Skeletal muscle tissue (tissue), 4 donors: Measurements from ENCODE around the gene PCDHGB3. TPM values are rescaled to one million over a fixed set of nuclear protein-coding genes. Genes with fewer than 3 reads are reported as not detected.

Experiments used
- H3K27ac ChIP-seq: one replicate; pipeline ENCODE4 v1.7.0; 2013; ENCODE audit warnings: mild to moderate bottlenecking, low read depth, low read length, inconsistent platforms
- H3K27me3 ChIP-seq, 3 donors: one replicate each; pipeline ENCODE4 v1.7.0; 2013; ENCODE audit warnings: low read length in 3 of 3; ENCODE audit not compliant: control insufficient read depth in 3 of 3, insufficient read depth in 3 of 3
- H3K36me3 ChIP-seq, 3 donors: one replicate each; pipeline ENCODE4 v1.7.0; 2013; ENCODE audit warnings: low read length in 3 of 3; ENCODE audit not compliant: control insufficient read depth in 3 of 3, insufficient read depth in 3 of 3
- H3K4me1 ChIP-seq, 3 donors: one replicate each; pipeline ENCODE4 v1.7.0; 2013; ENCODE audit warnings: low read length in 3 of 3, mild to moderate bottlenecking in 3 of 3; ENCODE audit not compliant: control insufficient read depth in 3 of 3, insufficient read depth in 3 of 3
- H3K4me3 ChIP-seq, 3 donors: one replicate each; pipeline ENCODE4 v1.7.0; 2013; ENCODE audit warnings: low read length in 3 of 3
- H3K9ac ChIP-seq, 3 donors: one replicate each; pipeline ENCODE4 v1.7.0; 2013; ENCODE audit warnings: low read length in 3 of 3, mild to moderate bottlenecking in 3 of 3, moderate library complexity in 2 of 3, low read depth in 1 of 3
- H3K9me3 ChIP-seq, 3 donors: one replicate each; pipeline ENCODE4 v1.7.0; 2013; ENCODE audit warnings: low read length in 3 of 3; ENCODE audit not compliant: control insufficient read depth in 3 of 3
- total RNA-seq: library from RNA; depleted of rRNA; stranded (reverse); fragments of >200 nt; gene quantifications from one replicate; pipeline ENCODE4 v1.2.3, GENCODE V29; 2014
- donor health status: Osteomylitis.

Gene PCDHGB3
- total RNA-seq, 1 donor from 2014 or later = 3.1 TPM

- H3K4me1 ChIP-seq = peaks cover 0 to 4% (median 0%) of the 10 kb centered on the region in 3 donors
- no peak overlapping the region for H3K9ac ChIP-seq
- H3K9me3 ChIP-seq = peaks cover 23 to 34% (median 27%) of the 10 kb centered on the region in 3 donors
- H3K27me3 ChIP-seq = peaks cover 0 to 36% (median 14%) of the 10 kb centered on the region in 3 donors
- H3K27ac ChIP-seq = no peak overlapping the region
- peak overlapping the region in 2 of 3 donors; percentile 21 to 54 for H3K4me3 ChIP-seq
- H3K36me3 ChIP-seq = peaks cover 0 to 2% (median 2%) of the 10 kb centered on the region in 3 donors
These were observed 13.9 kb upstream of the PCDHGB3 start for GRCh38 chr5:141356133-141356532.

- Histone ChIP-seq H3K9ac (no peak overlapping the region), H3K36me3 (peaks cover 0 to 2% (median 0%) of the 10 kb centered on the region in 3 donors), H3K9me3 (peaks cover 18 to 34% (median 25%) of the 10 kb centered on the region in 3 donors), H3K27ac (no peak overlapping the region), H3K4me3 (peak overlapping the region; percentile 21 to 54 (median 41)), H3K27me3 (peaks cover 0 to 35% (median 14%) of the 10 kb centered on the region in 3 donors), H3K4me1 (peaks cover 0 to 4% (median 0%) of the 10 kb centered on the region in 3 donors)
These were observed 13.1 kb upstream of the PCDHGB3 start for GRCh38 chr5:141356950-141357349.

GRCh38 chr5:141359790-141360426 is 10.1 kb upstream of the PCDHGB3 start, which contains the start of gene PCDHGB2:
PCDHGB2 (plus strand) TSS chr5:141359994; CDS start chr5:141360136, 142 bp downstream.
- H3K9ac ChIP-seq = peak within 1 kb of the TSS in 1 of 3 donors; percentile 50
- peaks cover 16 to 39% (median 31%) of the 10 kb centered on the region in 3 donors for H3K9me3 ChIP-seq
- peak within 1 kb of the TSS; percentile 54 to 72 (median 61) for H3K4me3 ChIP-seq
- peaks cover 0 to 4% (median 4%) of the 10 kb centered on the region in 3 donors for H3K36me3 ChIP-seq
- peaks cover 7 to 36% (median 15%) of the 10 kb centered on the region in 3 donors for H3K27me3 ChIP-seq
- H3K4me1 ChIP-seq = peaks cover 0 to 4% (median 0%) of the 10 kb centered on the region in 3 donors
- H3K27ac ChIP-seq = no peak within 1 kb of the TSS

- no peak overlapping the region for H3K27ac ChIP-seq
- peaks cover 7 to 38% (median 21%) of the 10 kb centered on the region in 3 donors for H3K27me3 ChIP-seq
- peaks cover 11 to 41% (median 34%) of the 10 kb centered on the region in 3 donors for H3K9me3 ChIP-seq
- H3K36me3 ChIP-seq = peaks cover 0 to 7% (median 4%) of the 10 kb centered on the region in 3 donors
- H3K4me1 ChIP-seq = peaks cover 0 to 4% (median 0%) of the 10 kb centered on the region in 3 donors
- H3K4me3 ChIP-seq = peak overlapping the region in 2 of 3 donors; percentile 48 to 72
- no peak overlapping the region for H3K9ac ChIP-seq
These were observed 9.4 kb upstream of the PCDHGB3 start for GRCh38 chr5:141360685-141361084.

GRCh38 chr5:141362719-141363118 is 7.3 kb upstream of the PCDHGB3 start:
- Histone ChIP-seq H3K9me3 (peaks cover 10 to 32% (median 25%) of the 10 kb centered on the region in 3 donors), H3K27me3 (peaks cover 12 to 36% (median 16%) of the 10 kb centered on the region in 3 donors), H3K27ac (no peak overlapping the region), H3K4me1 (no peaks in the 10 kb centered on the region), H3K36me3 (peaks cover 0 to 10% (median 7%) of the 10 kb centered on the region in 3 donors), H3K4me3 (no peak overlapping the region), H3K9ac (no peak overlapping the region)

- H3K9ac ChIP-seq = no peak within 1 kb of the TSS
- no peaks in the 10 kb centered on the region for H3K4me1 ChIP-seq
- peaks cover 12 to 36% (median 16%) of the 10 kb centered on the region in 3 donors for H3K27me3 ChIP-seq
- H3K27ac ChIP-seq = no peak within 1 kb of the TSS
- peaks cover 0 to 10% (median 7%) of the 10 kb centered on the region in 3 donors for H3K36me3 ChIP-seq
- H3K4me3 ChIP-seq = peak within 1 kb of the TSS in 2 of 3 donors; percentile 41 to 52
- peaks cover 10 to 32% (median 29%) of the 10 kb centered on the region in 3 donors for H3K9me3 ChIP-seq
These were observed 5.9 kb upstream of the PCDHGB3 start, which contains the start of gene PCDHGA5 for GRCh38 chr5:141363952-141364660. PCDHGA5 (plus strand) TSS chr5:141364162; CDS start chr5:141364331, 169 bp downstream.

- H3K36me3 ChIP-seq = peaks cover 0 to 15% (median 7%) of the 10 kb centered on the region in 3 donors
- H3K9ac ChIP-seq = no peak overlapping the region
- peak overlapping the region in 1 of 3 donors; percentile 27 for H3K4me3 ChIP-seq
- H3K9me3 ChIP-seq = peaks cover 14 to 37% (median 28%) of the 10 kb centered on the region in 3 donors
- peaks cover 0 to 5% (median 0%) of the 10 kb centered on the region in 3 donors for H3K4me1 ChIP-seq
- H3K27ac ChIP-seq = no peak overlapping the region
- H3K27me3 ChIP-seq = peaks cover 12 to 26% (median 16%) of the 10 kb centered on the region in 3 donors
These were observed 3.8 kb upstream of the PCDHGB3 start for GRCh38 chr5:141366016-141366896.

GRCh38 chr5:141371572-141372475 is 1.8 kb downstream of the PCDHGB3 start:
- Histone ChIP-seq H3K27ac (no peak overlapping the region), H3K9me3 (peaks cover 21 to 41% (median 28%) of the 10 kb centered on the region in 3 donors), H3K36me3 (peaks cover 0 to 10% (median 2%) of the 10 kb centered on the region in 3 donors), H3K4me1 (peaks cover 0 to 11% (median 0%) of the 10 kb centered on the region in 3 donors), H3K27me3 (peaks cover 9 to 17% (median 10%) of the 10 kb centered on the region in 3 donors), H3K9ac (no peak overlapping the region), H3K4me3 (peak overlapping the region; percentile 33 to 41 (median 36))
